ENCODE results near the gene CCDC15.
"Not testable (repeated sequence)": the region's sequence is repeated elsewhere in the genome, so short reads cannot be mapped to it uniquely, and the experiment has no call there.

The CCDC15 gene

DNA sequence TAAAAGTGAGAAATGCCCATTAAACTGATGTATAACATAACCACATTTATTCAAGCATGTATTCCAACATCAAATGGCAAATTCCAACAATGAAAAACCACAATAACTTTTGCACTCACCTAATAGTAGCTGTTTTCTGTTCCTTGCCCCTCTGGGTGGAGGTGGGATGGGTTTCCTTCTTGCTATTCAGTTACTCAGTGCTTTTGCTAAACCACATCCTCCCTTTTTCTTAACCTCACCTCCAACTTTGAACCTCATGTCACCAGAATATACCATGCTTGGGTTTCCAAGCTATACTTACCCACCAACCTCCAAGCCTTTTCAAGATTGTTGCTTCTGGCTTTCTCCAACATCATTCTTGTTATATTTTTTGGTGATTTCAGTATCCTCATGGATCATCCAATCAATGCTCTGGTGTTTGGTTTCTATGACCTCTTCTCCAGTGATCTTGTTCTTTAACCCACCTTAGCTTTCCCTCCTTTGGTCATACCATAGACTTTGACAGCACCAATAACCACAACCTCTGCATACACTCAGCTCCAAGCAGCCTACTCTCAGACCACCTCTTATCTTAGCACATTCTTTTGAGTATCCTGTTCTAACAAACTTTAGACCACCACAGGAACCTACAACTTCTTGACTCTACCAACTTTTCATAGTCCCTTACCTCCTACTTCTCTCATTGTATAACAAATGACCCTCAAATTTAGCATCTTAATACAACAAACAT is 3.2 kb upstream of the CCDC15 start:
- H3K4me1 ChIP-seq, result peaks cover 9% of the 10 kb centered on the region
- H3K27me3 ChIP-seq (ENCODE audit: low read depth), result no peaks in the 10 kb centered on the region; the same call in 1 of the 2 replicates
- no peak overlapping the region for H3K4me3 ChIP-seq
- H3K36me3 ChIP-seq (replicated peaks), result no peaks in the 10 kb centered on the region
- no peaks in the 10 kb centered on the region for H3K9me3 ChIP-seq
- in situ Hi-C loops (cut with MboI; ENCODE audit: low sequenced_read_pairs), result loop anchor here (25.0 kb wide), 1 partner anchor 937 kb away; the partner anchor contains the start of gene HYLS1
- no peak for DNase-seq (ENCODE audit: low spot score in 2 of 2)

GRCh38 chr11:124951341-124951740 is 2.7 kb upstream of the CCDC15 start:
- Histone ChIP-seq H3K36me3 (replicated peaks) (no peaks in the 10 kb centered on the region), H3K4me1 (peaks cover 9% of the 10 kb centered on the region), H3K4me3 (no peak overlapping the region), H3K27me3 (ENCODE audit: low read depth) (no peaks in the 10 kb centered on the region; the same call in 1 of the 2 replicates), H3K9me3 (no peaks in the 10 kb centered on the region)
- in situ Hi-C loops (cut with MboI; ENCODE audit: low sequenced_read_pairs), result loop anchor here (25.0 kb wide), 1 partner anchor 936 kb away; the partner anchor contains the start of gene HYLS1
- DNase-seq (ENCODE audit: low spot score in 2 of 2), result no peak

DNA sequence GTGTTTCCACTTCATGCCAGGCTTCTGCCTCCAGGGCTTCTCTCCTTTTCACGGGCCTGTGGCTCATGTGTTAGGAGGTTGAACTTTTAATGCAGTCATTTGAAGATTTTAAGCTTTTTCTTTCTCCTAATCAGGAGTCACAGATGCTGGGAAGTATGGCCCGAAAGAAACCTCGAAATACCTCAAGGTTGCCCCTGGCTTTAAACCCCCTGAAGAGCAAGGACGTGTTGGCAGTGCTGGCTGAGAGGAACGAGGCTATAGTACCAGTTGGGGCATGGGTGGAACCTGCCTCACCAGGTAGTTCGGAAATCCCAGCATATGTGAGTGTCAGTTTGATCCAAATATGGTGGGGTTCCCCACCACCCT is 571 bp downstream of the CCDC15 start:
- no peaks in the 10 kb centered on the region for H3K9me3 ChIP-seq
- peak overlapping the region; percentile 62 for H3K4me3 ChIP-seq
- peaks cover 9% of the 10 kb centered on the region for H3K4me1 ChIP-seq
- DNase-seq (ENCODE audit: low spot score in 2 of 2), result no peak
- in situ Hi-C loops (cut with MboI; ENCODE audit: low sequenced_read_pairs), result loop anchor here (25.0 kb wide), 1 partner anchor 933 kb away; the partner anchor contains the start of gene HYLS1
- no peaks in the 10 kb centered on the region for H3K36me3 ChIP-seq (replicated peaks)
- H3K27me3 ChIP-seq (ENCODE audit: low read depth), result no peaks in the 10 kb centered on the region; the same call in 1 of the 2 replicates

- H3K9me3 ChIP-seq, result no peaks in the 10 kb centered on the region
- no peak overlapping the region; the same call in 1 of the 2 replicates for H3K4me3 ChIP-seq
- H3K27me3 ChIP-seq (ENCODE audit: low read depth), result no peaks in the 10 kb centered on the region; the same call in 1 of the 2 replicates
- peaks cover 9% of the 10 kb centered on the region for H3K4me1 ChIP-seq
- no peaks in the 10 kb centered on the region for H3K36me3 ChIP-seq (replicated peaks)
- no peak for DNase-seq (ENCODE audit: low spot score in 2 of 2)
- in situ Hi-C loops (cut with MboI; ENCODE audit: low sequenced_read_pairs), result loop anchor here (25.0 kb wide), 1 partner anchor 932 kb away; the partner anchor contains the start of gene HYLS1
Measured at GRCh38 chr11:124955035-124955434, 1.0 kb downstream of the CCDC15 start.

DNA sequence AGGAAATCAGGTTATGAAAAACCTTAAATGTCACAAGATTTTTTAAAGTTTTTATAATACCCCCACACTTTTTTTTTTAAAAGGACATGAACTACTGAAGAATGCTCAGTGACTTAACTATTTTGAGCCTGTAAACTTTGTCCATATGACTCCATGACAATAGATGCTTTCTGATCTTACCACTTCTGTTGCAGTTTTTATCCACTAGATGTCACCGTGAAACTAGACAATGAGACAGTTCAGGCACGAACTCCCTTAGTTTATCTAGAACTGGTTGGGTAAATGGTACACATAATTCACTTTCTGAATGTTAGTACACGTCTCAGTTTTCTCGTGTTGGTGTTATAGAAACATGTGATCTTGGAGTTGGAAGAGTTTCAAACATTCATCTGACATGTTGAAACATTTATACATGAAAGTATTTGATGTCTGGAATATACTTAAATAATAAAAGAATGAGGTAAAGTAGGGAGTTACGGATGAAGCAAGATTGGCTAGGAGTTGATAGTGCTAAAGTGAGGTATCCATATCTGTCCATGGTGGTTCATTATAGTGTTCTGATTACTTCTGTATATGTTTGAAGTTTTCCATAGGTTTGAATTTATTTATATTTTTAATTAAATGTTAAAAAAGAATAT is 8.1 kb downstream of the CCDC15 start:
- in situ Hi-C loops (cut with MboI; ENCODE audit: low sequenced_read_pairs), result loop anchor here (25.0 kb wide), 1 partner anchor 925 kb away; the partner anchor contains the start of gene HYLS1
- peak; percentile 19 to 87 for DNase-seq (ENCODE audit: low spot score in 2 of 2)

GRCh38 chr11:124968197-124968596 is 14.2 kb downstream of the CCDC15 start:
- DNase-seq (ENCODE audit: low spot score in 2 of 2); H3K4me1 ChIP-seq; H3K27me3 ChIP-seq (ENCODE audit: low read depth); H3K4me3 ChIP-seq; H3K9me3 ChIP-seq; H3K36me3 ChIP-seq (replicated peaks): not testable (repeated sequence)
- in situ Hi-C loops (cut with MboI; ENCODE audit: low sequenced_read_pairs), result loop anchor here (25.0 kb wide), 1 partner anchor 919 kb away; the partner anchor contains the start of gene HYLS1

More for the DNA sequence above, 8.1 kb downstream of the CCDC15 start:
- Histone ChIP-seq H3K27me3 (ENCODE audit: low read depth) (no peaks in the 10 kb centered on the region), H3K9me3 (no peaks in the 10 kb centered on the region), H3K36me3 (replicated peaks) (peaks cover 5% of the 10 kb centered on the region; the same call in 1 of the 2 replicates), H3K4me1 (no peaks in the 10 kb centered on the region), H3K4me3 (no peak overlapping the region)

GRCh38 chr11:124970925-124971324 is 16.9 kb downstream of the CCDC15 start:
- in situ Hi-C loops (cut with MboI; ENCODE audit: low sequenced_read_pairs), result loop anchor here (25.0 kb wide), 1 partner anchor 916 kb away; the partner anchor contains the start of gene HYLS1
- no peaks in the 10 kb centered on the region for H3K4me1 ChIP-seq
- H3K4me3 ChIP-seq, result no peak overlapping the region
- H3K36me3 ChIP-seq (replicated peaks), result no peaks in the 10 kb centered on the region
- no peak for DNase-seq (ENCODE audit: low spot score in 2 of 2)
- no peaks in the 10 kb centered on the region for H3K9me3 ChIP-seq
- H3K27me3 ChIP-seq (ENCODE audit: low read depth), result no peaks in the 10 kb centered on the region

DNA sequence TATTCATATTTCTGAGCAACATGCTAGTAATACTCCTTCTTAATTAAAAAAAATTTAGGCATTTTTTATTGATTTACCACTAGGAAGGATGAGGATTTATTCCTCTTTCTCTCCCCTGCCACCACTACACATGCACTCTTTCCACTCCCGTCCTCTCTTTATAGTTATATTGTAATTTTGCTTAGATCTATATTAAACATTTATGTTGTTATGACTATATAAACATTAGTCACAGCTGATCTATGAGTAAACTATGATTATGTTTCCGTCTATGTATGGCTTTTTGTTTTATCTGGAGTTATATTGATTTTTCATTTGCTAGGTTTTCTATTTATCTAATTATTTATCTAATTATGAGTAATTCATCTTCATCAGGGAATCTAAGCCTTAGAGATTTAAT is 17.8 kb downstream of the CCDC15 start:
- Histone ChIP-seq H3K27me3 (ENCODE audit: low read depth) (no peaks in the 10 kb centered on the region), H3K4me3 (no peak overlapping the region), H3K9me3 (no peaks in the 10 kb centered on the region), H3K36me3 (replicated peaks) (no peaks in the 10 kb centered on the region), H3K4me1 (peaks cover 6% of the 10 kb centered on the region)
- no peak for DNase-seq (ENCODE audit: low spot score in 2 of 2)
- in situ Hi-C loops (cut with MboI; ENCODE audit: low sequenced_read_pairs), result loop anchor here (25.0 kb wide), 1 partner anchor 915 kb away; the partner anchor contains the start of gene HYLS1

- peak in 1 of 2 experiments; percentile 69 for DNase-seq (ENCODE audit: low spot score in 2 of 2)
Measured at GRCh38 chr11:124976531-124976930, 22.5 kb downstream of the CCDC15 start.

GRCh38 chr11:124977006-124977405 is 23.0 kb downstream of the CCDC15 start:
- Histone ChIP-seq H3K9me3 (0 out of 2 replicates have a peak, but pooled peaks cover 2% of the 10 kb centered on the region), H3K4me3 (no peak overlapping the region), H3K4me1 (peaks cover 13% of the 10 kb centered on the region), H3K27me3 (ENCODE audit: low read depth) (no peaks in the 10 kb centered on the region), H3K36me3 (replicated peaks) (no peaks in the 10 kb centered on the region)
- in situ Hi-C loops (cut with MboI; ENCODE audit: low sequenced_read_pairs), result no loop called here
- no peak for DNase-seq (ENCODE audit: low spot score in 2 of 2)

More at GRCh38 chr11:124976531-124976930, 22.5 kb downstream of the CCDC15 start:
- peaks cover 13% of the 10 kb centered on the region for H3K4me1 ChIP-seq
- no peak overlapping the region for H3K4me3 ChIP-seq
- in situ Hi-C loops (cut with MboI; ENCODE audit: low sequenced_read_pairs), result no loop called here
- H3K36me3 ChIP-seq (replicated peaks), result no peaks in the 10 kb centered on the region
- H3K9me3 ChIP-seq, result 0 out of 2 replicates have a peak, but pooled peaks cover 2% of the 10 kb centered on the region
- H3K27me3 ChIP-seq (ENCODE audit: low read depth), result no peaks in the 10 kb centered on the region

GRCh38 chr11:124978316-124978715 is 24.3 kb downstream of the CCDC15 start:
- no peak overlapping the region for H3K4me3 ChIP-seq
- H3K4me1 ChIP-seq, result peaks cover 13% of the 10 kb centered on the region
- no peaks in the 10 kb centered on the region for H3K27me3 ChIP-seq (ENCODE audit: low read depth)
- no peaks in the 10 kb centered on the region for H3K36me3 ChIP-seq (replicated peaks)
- DNase-seq (ENCODE audit: low spot score in 2 of 2), result peak; percentile 13 to 54
- in situ Hi-C loops (cut with MboI; ENCODE audit: low sequenced_read_pairs), result no loop called here
- H3K9me3 ChIP-seq, result 0 out of 2 replicates have a peak, but pooled peaks cover 2% of the 10 kb centered on the region

DNA sequence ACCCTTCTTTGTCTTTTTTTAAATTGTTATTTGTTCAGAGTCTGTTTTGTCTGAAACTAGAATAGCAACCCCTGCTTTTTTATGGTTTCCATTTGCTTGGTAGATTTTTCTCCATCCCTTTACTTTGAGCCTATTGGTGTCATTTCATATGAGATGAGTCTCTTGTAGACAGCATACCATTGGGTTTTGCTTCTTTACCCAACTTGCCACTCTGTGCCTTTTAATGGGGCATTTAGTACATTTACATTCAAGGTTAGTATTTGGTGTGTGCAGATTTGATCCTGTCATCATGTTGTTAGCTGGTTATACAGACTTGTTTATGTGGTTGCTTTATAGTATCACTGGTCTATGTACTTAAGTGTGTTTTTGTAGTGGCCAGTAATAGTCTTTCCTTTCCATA is 28.0 kb downstream of the CCDC15 start:
- Histone ChIP-seq H3K4me3 (no peak overlapping the region), H3K36me3 (replicated peaks) (no peaks in the 10 kb centered on the region), H3K27me3 (ENCODE audit: low read depth) (no peaks in the 10 kb centered on the region), H3K9me3 (0 out of 2 replicates have a peak, but pooled peaks cover 2% of the 10 kb centered on the region), H3K4me1 (peaks cover 4% of the 10 kb centered on the region)
- DNase-seq (ENCODE audit: low spot score in 2 of 2), result no peak
- in situ Hi-C loops (cut with MboI; ENCODE audit: low sequenced_read_pairs), result no loop called here

- Histone ChIP-seq H3K4me3 (no peak overlapping the region), H3K27me3 (ENCODE audit: low read depth) (no peaks in the 10 kb centered on the region), H3K9me3 (0 out of 2 replicates have a peak, but pooled peaks cover 2% of the 10 kb centered on the region), H3K36me3 (replicated peaks) (no peaks in the 10 kb centered on the region), H3K4me1 (no peaks in the 10 kb centered on the region)
- in situ Hi-C loops (cut with MboI; ENCODE audit: low sequenced_read_pairs), result no loop called here
- DNase-seq (ENCODE audit: low spot score in 2 of 2), result no peak
Measured at GRCh38 chr11:124983674-124984511, 29.9 kb downstream of the CCDC15 start.

All from HAP-1 (cell line).